Nephron progenitor cell (in vitro differentiated cells): ENCODE measurements around the gene ARID1B.

Source experiments
- DNase-seq: peaks from one replicate; pipeline ENCODE4 v3.0.0; 2021
- H3K27ac Mint-ChIP-seq: 2 replicates; pipeline ENCODE4 v1.8.0; 2021; ENCODE audit warnings: mild to moderate bottlenecking, moderate library complexity, mixed read lengths
- H3K27me3 Mint-ChIP-seq: 2 replicates; pipeline ENCODE4 v1.8.0; 2021; ENCODE audit warnings: mild to moderate bottlenecking, low read depth, mixed read lengths; ENCODE audit not compliant: poor library complexity
- H3K36me3 Mint-ChIP-seq: 2 replicates; pipeline ENCODE4 v1.8.0; 2021; ENCODE audit warnings: low read depth, mixed read lengths
- H3K4me1 Mint-ChIP-seq: 2 replicates; pipeline ENCODE4 v1.8.0; 2021; ENCODE audit warnings: mixed read lengths
- H3K4me3 Mint-ChIP-seq: 2 replicates; pipeline ENCODE4 v1.8.0; 2021; ENCODE audit warnings: mild to moderate bottlenecking, moderate library complexity, mixed read lengths
- H3K9me3 Mint-ChIP-seq: 2 replicates; pipeline ENCODE4 v1.8.0; 2021; ENCODE audit warnings: mild to moderate bottlenecking, moderate library complexity, mixed read lengths
- CTCF ChIP-seq: fragments of 200-600 bp; sonication (generic); IDR thresholded peaks from 2 replicates; pipeline ENCODE4 v1.5.0; 2021; ENCODE audit warnings: antibody characterized with exemption

ARID1B gene

GRCh38 chr6:157244175-157244574 lies 467.0 kb downstream of the ARID1B start:
- peaks cover 42% of the 10 kb centered on the region for H3K4me1 Mint-ChIP-seq
- H3K36me3 Mint-ChIP-seq = no peaks in the 10 kb centered on the region
- H3K9me3 Mint-ChIP-seq = peaks cover 32% of the 10 kb centered on the region
- no peak for TF ChIP-seq CTCF
- no peak overlapping the region for H3K27ac Mint-ChIP-seq
- H3K27me3 Mint-ChIP-seq = peaks cover 24% of the 10 kb centered on the region
- DNase-seq = no peak
- H3K4me3 Mint-ChIP-seq = no peak overlapping the region

GRCh38 chr6:157244780-157245179 lies 467.6 kb downstream of the ARID1B start:
- Mint-ChIP-seq H3K4me1 (peaks cover 36% of the 10 kb centered on the region), H3K4me3 (no peak overlapping the region), H3K27me3 (peaks cover 19% of the 10 kb centered on the region), H3K36me3 (no peaks in the 10 kb centered on the region), H3K9me3 (peaks cover 36% of the 10 kb centered on the region), H3K27ac (no peak overlapping the region)
- no peak for DNase-seq
- TF ChIP-seq CTCF = no peak

- peaks cover 19% of the 10 kb centered on the region for H3K27me3 Mint-ChIP-seq
- no peak for DNase-seq
- no peak overlapping the region for H3K4me3 Mint-ChIP-seq
- peaks cover 36% of the 10 kb centered on the region for H3K9me3 Mint-ChIP-seq
- no peaks in the 10 kb centered on the region for H3K36me3 Mint-ChIP-seq
- TF ChIP-seq CTCF = no peak
- H3K27ac Mint-ChIP-seq = no peak overlapping the region
- peaks cover 30% of the 10 kb centered on the region for H3K4me1 Mint-ChIP-seq
These were observed 468.3 kb downstream of the ARID1B start for GRCh38 chr6:157245436-157245835.

- no peak overlapping the region for H3K27ac Mint-ChIP-seq
- H3K9me3 Mint-ChIP-seq = peaks cover 36% of the 10 kb centered on the region
- H3K4me3 Mint-ChIP-seq = no peak overlapping the region
- peaks cover 19% of the 10 kb centered on the region for H3K27me3 Mint-ChIP-seq
- peaks cover 27% of the 10 kb centered on the region for H3K4me1 Mint-ChIP-seq
- TF ChIP-seq CTCF = no peak
- no peaks in the 10 kb centered on the region for H3K36me3 Mint-ChIP-seq
- DNase-seq = no peak
These were observed 469.0 kb downstream of the ARID1B start for GRCh38 chr6:157246048-157246630.

GRCh38 chr6:157246771-157247484 lies 469.8 kb downstream of the ARID1B start:
- H3K9me3 Mint-ChIP-seq = peaks cover 36% of the 10 kb centered on the region
- DNase-seq = no peak
- TF ChIP-seq CTCF = no peak
- H3K27me3 Mint-ChIP-seq = peaks cover 13% of the 10 kb centered on the region
- H3K4me3 Mint-ChIP-seq = no peak overlapping the region
- peaks cover 27% of the 10 kb centered on the region for H3K4me1 Mint-ChIP-seq
- no peaks in the 10 kb centered on the region for H3K36me3 Mint-ChIP-seq
- H3K27ac Mint-ChIP-seq = peak overlapping the region; percentile 69

GRCh38 chr6:157248264-157248663 lies 471.1 kb downstream of the ARID1B start:
- H3K27ac Mint-ChIP-seq = no peak overlapping the region
- no peaks in the 10 kb centered on the region for H3K36me3 Mint-ChIP-seq
- peaks cover 27% of the 10 kb centered on the region for H3K4me1 Mint-ChIP-seq
- H3K9me3 Mint-ChIP-seq = peaks cover 34% of the 10 kb centered on the region
- DNase-seq = no peak
- no peak for TF ChIP-seq CTCF
- H3K4me3 Mint-ChIP-seq = no peak overlapping the region
- H3K27me3 Mint-ChIP-seq = peaks cover 10% of the 10 kb centered on the region
